HG03135 (cell line): Measurements from ENCODE around the gene ADAMTS9.

Source experiments
- ATAC-seq: cut with Tn5 transposase; IDR thresholded peaks from one replicate; pipeline ENCODE4 v1.9.1; 2021; ENCODE audit warnings: mild to moderate bottlenecking, moderate library complexity; ENCODE audit not compliant: unreplicated experiment

Gene ADAMTS9

DNA sequence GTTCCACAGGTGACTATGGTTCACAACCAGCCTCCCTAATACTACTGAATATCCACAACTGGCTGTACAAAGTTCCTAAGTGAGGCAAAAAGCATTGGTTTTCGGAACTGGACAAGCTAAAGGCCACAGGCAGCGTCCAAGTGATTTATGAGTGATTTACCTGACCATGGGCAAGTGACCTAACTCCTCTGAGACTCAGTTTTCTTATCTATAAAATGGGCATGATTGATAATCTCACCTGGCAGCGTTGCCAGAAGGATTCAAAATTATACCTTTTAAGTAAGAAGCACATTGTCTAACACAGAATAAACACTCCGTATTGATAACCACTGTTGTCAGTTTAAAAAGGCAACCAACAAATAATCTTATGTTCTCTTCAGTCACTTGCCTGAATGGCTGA lies 29.8 kb downstream of the ADAMTS9 start:
- ATAC-seq, result no peak

DNA sequence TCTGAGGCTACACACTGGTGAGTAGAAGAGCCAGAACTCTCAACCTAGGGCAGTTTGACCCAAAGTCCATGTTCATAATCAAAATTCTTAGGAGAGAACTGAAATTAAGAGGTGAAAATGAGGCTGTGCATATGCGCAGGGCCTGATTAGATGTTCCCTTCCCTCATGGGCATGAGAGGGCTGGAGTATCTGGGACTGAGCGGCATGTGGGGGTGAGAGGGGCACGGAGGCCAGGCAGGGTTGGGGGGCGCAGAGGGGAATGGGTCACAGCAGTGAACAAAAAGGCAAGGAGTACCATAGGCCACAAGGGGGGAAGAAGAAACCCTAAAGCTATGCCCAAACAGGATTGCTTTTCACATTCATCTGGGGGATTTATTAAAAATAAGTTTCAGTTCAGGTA lies 31.3 kb downstream of the ADAMTS9 start:
- no peak for ATAC-seq

DNA sequence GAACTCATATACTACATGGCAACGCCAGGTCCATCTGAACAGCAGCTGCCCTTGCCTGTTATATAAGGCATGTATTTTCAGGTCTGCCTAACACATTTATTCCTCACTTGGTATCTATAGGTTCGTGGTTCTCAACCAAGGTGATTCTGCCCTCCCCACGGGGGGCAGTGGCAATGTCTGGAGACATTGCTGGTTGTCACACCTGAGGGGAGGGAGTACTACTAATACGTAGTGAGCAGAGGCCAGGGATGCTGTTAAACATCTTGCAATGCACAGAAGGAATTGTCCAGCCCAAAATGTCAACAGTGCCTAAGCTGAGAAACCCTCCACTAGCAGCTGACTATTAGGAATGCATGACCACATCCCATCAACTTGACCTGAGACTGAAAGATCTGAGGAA lies 32.6 kb downstream of the ADAMTS9 start:
- no peak for ATAC-seq

DNA sequence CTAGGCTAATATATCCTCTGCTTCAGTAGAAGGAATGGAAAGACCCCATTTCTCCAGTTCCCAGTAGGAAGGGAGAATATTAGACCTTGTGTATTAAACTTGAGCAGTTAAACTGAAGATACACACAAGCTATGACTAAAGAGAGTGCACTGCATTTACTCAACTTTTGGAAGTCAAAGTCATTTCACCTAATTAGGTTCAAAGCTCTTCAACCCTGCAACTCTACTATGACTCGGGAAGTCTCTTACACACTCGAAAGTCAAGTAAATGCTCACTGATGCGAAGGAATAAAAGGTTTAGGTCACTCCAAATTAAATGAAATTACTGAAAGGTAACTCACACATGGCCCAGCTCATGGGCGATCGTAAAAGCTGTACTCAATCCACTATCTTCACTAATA lies 33.8 kb downstream of the ADAMTS9 start:
- ATAC-seq, result no peak

DNA sequence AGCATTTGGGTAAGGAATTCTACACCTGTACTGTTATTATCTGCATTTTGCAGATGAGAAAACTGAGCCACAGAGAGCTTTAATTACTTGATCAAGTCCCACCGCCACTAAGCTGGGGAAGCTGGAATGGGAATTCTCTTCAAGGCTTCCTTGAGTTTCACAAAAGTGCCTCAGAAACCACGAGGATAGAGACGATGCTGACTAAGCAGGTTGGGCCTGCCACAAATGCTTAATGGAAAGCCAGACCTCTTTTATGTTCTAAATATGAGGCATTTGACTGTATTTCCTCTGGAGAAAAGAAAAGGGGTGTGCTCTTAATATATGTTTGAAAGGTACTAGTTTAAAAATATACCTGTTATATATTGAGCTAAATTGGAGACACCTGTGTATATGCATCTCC lies 34.7 kb downstream of the ADAMTS9 start:
- no peak for ATAC-seq

DNA sequence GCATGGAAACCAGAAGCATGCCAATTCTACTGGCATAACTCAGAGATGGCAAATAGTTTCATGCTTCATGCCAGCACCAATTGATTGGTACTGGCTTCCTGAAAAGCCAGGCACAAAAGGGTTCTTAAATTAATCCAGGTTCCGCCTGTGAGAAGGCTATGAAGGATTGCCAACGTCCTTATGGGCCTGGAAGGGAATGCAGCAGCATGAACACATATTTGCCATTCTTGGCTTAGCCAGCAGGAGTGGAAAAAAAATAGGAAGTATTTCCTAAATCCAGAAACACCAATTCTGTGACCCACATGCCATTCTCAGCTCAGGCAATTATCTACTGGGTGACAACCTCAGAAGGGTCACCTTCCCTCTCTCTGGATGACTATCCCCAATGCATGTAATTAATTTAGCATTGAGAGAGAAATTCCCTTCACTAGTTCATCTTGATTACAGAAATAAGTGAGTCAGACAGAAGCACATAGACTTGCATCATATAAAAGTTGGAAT lies 36.0 kb downstream of the ADAMTS9 start:
- ATAC-seq, result no peak

DNA sequence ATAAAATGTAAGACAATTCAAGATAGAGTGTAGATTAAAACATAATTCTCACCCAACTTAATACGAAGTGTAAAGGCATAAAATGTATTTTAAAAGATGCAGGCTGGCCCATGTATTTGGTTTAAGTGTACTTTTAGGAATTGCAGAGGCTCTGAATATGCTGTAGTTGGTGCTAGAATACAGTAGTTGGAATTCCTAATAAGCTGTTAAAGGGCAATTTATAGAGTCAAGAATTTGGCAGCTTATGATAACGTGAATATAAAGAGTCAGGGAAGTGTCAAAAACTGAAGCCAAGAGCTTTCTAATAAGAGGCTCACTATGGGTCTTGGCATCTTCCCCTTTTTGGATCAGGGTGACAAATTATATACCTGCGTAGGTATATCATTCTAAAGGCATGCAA lies 36.5 kb downstream of the ADAMTS9 start:
- ATAC-seq, result no peak

DNA sequence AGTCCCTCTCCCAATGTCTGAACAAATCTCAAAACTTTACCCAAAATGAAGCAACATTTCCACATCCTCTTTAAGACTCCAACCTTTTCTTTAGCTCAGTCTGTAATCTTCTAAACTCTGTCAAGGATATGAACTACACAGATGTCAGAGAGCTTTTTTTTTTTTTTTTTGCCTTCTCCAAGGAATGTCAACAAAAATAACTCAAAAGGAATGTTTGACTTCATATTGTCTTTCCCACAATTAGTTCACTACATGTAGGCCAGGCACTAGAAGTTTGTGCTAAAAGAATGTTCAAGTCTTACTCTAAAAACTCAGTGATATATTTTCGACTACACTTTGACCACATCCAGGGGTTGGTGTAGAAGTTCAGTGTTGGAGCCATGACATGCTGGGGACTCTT lies 37.1 kb downstream of the ADAMTS9 start:
- ATAC-seq, result no peak

DNA sequence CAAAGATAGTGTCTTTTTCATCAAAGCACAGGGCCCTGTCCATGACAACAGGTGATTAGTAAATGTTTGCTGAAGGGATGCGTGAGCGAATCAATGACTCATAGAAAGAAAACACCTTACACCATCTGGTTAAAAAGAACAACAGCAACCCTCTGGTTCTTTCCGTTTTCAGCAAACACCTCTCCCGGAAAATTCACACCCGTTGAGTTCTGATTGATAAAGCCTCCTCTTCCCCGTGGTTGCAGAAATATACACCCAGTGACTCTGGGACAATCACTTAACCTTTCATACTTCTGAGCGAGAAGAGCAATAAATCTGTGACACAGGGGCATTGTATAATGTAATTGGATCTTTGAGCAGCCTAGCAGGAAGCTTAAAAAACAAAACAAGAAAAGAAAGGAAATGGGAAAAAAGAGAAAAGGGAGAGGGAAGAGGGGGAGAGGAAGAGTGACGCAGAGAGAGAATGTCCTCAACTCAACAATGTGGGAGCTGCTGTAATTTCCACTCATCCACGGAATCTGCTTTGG lies 37.6 kb downstream of the ADAMTS9 start:
- no peak for ATAC-seq

DNA sequence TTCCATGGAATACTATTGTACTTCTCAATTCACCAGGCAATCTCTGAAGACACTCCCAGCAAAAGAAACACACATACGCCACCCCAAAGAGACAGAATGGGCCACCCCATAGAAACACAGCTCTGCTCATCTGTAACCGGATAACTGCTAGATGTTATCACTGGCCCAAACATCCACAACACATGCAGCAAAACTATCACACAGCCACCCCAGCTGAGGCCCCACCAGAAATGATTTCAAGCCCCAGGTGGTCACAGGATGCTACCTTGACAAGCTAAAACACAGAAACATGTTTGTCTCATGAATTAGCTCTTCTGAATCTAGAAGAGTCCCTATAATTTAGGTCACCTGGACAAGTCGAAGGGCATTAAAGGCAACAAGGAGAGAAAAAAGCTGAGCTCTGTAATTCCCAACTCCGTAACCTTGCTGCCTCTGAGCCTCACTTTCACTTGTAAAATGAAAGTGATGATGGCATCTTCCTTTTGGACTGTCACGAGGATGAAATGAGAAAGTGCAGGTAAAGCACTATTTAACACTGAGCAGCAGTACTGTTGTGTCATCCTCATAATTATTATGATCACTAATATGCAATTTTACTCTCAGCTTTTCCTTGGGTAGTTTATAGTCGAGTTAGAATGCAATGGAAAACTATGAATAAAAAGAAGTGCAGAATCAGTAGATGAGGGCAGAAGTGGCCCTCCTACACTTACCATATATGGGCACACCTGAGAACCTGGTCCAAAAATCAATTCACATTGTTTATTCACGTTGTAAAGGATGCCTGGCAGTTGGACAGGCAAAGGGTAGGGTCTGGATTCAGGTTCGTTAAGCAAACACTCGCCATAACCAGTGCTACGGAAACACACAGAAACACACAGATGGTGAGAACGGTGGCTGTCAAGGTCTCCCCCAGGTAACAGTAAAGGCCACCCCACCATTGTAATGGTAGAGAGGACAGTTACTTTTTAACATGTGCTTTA lies 38.6 kb downstream of the ADAMTS9 start:
- ATAC-seq, result no peak

DNA sequence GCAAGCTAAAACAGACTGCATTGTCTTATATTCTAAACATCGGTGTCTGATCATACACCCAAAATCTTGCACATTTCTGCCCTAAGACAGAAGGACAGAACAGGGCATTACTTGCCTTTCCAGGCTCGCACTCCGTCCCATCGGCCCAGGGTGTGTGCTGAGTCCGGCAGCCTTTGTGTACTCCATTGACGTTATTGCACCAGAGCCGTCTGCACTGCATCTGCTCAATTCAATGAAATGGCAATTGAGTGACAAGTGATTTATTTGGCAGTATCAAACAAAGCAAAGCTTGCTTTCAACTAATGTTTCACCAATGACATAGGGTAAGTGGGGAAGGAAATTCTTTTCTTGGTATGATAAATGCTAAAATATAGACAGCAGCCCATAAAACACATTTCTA lies 40.0 kb downstream of the ADAMTS9 start:
- no peak for ATAC-seq

DNA sequence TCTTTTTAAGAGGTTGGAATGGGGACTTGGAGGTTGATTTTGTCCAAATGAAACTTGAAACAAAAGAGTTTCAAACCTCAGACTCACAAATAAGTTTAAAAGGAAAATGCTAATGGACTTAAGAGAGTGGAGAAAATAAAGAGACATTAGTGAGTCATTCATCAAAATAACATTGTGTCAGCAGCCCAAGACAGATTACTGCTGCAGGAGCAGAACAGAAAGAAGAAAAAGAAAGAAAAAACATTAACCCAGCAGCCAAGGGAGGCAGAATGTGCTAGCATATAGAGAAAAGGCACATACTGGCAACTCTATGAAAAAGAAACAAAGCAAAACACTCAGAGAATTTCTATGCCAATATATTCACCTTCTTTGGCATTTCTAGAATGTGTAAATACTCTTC lies 42.6 kb downstream of the ADAMTS9 start:
- ATAC-seq, result no peak

DNA sequence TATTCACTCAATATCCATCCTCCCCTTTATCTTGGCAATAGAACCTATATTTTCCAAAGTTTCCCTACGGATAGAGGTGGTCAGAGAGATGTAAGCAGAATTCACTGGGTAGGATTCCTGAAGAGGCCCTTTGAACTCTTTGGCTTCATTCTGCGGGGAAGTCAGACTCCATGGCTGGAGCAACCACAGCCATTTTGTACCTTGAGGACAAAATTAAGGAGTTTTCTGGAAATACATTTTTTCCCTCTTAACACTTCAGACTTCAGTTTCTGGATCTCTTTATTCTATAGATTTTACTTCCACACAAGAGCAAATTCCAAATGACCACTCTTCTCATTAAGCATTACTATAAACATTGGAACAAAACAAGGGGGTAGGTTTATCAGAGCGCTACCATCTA lies 43.3 kb downstream of the ADAMTS9 start:
- ATAC-seq, result no peak

DNA sequence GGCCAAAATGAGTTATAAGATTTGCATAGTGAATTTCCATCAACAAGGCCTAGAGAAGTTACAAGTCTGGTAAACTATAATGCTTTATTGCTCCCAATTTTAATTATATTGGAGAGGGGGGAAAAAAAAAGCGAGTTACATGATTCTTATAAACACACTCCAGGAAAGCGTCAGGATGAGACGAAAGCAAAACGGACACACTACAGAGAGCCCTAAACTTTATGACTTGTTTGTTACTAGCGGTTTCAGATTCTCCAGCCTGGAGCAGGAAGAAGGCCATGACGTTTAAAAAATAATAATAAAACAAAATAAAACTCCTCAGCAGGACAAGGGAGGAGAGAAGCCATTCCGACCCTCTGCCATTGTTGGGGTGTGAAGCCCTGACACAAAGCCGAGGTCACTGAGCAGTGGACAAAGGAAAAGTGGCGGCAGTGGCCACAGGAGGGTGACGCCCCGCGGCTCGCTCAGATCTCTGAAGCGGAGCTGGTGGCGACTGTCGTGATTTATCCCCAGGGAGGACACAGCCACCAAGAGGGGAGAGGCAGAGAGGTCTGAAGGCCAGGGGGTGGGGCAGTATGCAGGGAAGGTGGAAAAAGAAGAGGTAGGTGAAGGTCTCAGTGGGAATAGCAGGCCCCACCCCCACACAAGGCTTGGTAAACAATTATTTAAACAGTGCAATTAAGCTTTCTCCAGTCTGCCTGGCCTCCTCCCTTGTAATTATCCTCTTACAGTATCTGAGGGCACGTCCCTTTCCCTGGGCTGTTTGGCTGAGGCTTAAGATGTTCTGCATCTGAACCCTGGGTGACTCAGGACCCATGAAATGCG lies 45.3 kb downstream of the ADAMTS9 start:
- ATAC-seq, result no peak

DNA sequence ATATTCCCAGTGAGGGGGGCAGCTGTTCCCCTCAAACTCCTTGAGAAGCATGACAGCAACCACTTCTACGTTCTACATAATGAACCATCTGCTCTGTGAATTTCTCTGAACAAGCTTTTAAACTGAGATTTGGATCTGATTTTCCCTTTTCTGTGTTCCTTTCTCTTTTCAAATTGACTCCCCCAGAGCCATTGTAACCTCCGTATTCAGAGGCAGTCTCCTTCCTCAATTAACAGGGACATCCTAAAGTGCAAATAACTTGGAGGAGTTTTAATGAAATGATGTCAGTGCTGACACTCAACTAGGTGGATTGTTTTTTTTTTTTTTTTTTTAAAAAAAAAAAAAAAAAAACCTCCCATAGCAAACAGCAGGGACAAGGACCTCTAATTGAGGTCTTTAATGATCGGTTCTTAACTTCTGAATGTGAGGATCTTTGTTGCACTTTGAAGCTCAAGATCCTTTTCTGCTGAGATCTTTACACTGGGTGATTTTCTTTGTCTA lies 48.8 kb downstream of the ADAMTS9 start:
- ATAC-seq, result no peak

DNA sequence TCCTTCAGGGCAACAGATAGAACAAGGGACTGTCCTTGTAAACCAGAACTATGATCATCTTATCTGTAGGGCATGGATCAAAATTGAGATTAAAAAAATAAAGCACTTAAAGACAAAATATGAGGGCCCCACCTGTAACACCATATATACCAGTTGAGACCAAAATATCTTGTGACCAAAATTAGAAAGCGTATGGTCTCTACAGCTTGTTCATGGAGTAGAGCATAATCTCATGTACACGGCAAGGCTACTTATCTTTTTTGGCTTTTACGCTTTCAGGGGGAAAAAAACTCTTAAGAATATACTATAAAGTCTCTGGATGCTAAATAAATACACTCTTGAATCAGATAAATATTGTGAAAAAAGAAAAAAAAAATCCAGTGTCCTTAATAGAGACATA lies 49.3 kb downstream of the ADAMTS9 start:
- ATAC-seq, result no peak

DNA sequence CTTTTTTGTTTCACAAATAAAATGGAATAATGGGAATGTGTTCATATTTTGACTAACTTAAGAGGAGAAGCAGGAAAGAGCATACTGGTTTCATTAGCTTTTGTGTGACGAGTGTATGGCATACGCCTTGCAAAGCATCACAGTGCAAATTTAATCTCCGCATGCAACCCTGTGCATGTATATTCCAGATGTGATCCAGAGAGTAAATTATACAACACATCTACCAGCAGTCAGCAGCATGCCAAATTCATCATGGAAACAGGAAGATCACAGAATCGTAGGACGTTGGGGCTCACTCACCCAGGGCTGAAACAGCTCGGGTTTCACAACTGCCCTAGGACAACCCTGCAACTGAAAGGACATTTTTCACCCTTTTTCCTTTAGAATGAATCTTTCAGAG lies 53.4 kb downstream of the ADAMTS9 start:
- no peak for ATAC-seq

DNA sequence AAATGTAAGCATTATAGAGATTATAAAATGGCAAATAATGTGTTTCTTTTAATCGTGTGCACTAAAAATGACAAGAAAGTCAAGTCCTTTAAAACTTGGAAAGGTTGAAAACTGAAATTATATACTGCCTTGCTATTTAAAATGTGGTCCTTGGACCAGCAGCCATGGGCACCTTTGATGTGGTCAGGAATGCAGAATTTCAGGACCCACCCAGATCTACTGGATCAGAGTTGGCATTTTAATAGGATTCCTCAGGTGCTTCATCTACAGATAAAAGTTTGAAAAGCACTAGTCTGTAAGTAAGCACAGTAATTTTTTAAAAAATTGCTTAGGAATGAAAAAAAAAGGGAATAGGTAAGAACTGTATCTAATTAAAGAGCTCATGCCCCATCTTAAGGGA lies 55.8 kb downstream of the ADAMTS9 start:
- ATAC-seq, result no peak

DNA sequence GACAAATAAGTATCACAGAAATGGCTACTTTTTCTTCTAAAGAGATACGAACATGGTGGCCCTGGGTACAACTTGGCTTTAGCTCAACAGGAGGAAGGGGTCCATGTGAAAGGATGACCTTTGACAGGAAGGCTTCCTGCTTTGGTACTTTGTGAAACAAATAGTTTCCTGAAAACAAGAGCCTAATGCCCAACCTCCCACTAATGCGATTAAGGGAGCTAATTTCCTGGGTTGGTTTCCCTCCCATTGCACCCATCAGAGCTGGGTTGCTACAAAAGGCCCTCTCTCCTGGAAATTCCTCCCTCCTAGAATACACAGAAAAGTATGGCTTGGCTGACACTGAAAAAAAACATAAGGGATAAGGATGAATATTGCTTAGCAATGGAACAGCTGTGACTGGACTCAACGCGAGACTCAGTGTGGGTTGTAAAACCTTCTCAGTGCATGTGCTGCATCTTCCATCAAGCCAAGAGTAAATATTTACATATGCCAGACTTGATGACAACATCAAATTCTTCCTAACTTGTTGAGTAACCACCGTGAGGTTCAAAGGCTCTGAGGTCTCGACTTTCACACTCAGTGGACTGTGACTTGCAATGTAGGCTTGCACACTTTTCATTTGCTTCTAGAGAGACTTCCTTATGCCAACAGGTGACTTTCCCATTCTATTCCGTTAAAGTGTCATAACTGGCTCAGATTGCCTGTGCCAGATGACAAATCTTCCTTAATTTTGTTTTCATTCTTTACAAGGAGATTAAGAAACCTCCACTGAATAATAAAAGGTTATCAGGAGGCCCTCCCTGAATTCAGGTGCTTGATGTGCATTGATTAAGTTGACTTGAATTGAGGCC lies 60.1 kb downstream of the ADAMTS9 start:
- no peak for ATAC-seq

DNA sequence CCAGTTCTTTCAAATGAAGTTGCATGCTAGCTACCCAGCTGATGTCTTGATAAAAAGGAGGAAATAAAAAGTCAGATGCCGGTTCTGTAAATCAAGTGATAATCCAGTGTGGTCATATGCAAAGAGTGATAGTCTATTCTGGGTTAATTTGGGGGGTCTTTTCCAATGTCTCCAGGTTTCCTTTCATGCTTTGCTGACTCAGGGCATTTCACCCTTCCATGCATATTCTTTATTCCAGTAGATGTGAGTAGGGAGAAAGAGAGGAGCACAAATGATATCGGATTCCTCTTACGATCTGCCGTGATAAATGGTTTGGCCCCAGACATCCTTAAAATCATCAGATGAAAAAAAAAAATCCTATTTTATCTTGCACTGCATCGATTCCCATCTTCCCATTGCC lies 60.8 kb downstream of the ADAMTS9 start:
- ATAC-seq, result no peak
